Cerebellar cortex (tissue), 1 donor: ENCODE results near the gene ZNF670.
A peak's percentile ranks its signal among the peaks of the same experiment; 100 is the strongest.
"Not testable (repeated sequence)": the region's sequence is repeated elsewhere in the genome, so short reads cannot be mapped to it uniquely, and the experiment has no call there.

Experiments
- DNase-seq: peaks from one replicate; pipeline ENCODE4 v3.0.0-alpha.2; 2015; ENCODE audit warnings: low spot score

The ZNF670 gene

DNA sequence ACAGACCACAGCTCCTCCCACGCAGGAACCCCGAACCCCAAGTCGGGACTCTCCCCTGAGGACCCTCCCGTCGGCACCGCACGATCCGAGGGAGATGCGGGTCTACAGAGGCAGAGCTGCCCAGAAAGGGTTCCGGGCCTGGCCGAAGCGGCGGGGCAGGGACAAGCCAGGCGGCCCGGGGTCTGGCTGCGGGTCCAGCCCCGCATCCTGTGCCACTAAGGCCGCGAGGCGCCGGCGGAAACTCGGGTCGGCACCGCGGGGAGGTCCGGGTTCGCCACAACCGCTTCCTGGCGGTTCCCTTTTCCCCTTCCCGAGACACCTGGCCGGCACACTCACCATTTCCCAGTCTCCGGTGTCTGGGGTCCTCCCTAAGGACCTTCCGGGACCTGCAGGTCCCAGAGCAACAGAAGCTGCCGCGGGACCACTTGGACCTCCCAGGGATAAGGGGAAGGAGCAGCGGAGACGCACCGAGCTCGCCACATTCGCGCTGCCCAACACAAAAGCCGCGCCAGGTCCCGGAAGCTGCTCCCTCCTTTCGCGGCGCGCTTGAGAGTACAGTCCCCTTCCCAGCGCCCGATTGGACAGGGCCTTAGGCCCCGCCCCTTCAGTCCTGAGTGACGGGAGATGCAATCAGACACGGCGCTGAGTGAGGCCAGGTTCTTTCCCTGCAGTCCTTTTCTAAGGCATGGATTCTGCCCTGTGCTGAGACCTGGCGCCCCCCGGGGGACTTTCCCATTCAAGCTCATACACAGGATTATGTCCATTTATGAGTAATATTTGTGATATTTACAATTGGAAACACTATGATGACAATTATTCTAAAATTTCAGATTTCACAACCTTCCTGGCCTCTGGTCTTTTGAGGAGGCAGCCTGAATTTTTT lies at the start of gene ZNF670:
Gene ZNF670 (minus strand): TSS at position 554 of the 883 bp plus-strand sequence. CDS start 215 bp downstream, at position 339.
- DNase-seq, result peak; percentile 99

DNA sequence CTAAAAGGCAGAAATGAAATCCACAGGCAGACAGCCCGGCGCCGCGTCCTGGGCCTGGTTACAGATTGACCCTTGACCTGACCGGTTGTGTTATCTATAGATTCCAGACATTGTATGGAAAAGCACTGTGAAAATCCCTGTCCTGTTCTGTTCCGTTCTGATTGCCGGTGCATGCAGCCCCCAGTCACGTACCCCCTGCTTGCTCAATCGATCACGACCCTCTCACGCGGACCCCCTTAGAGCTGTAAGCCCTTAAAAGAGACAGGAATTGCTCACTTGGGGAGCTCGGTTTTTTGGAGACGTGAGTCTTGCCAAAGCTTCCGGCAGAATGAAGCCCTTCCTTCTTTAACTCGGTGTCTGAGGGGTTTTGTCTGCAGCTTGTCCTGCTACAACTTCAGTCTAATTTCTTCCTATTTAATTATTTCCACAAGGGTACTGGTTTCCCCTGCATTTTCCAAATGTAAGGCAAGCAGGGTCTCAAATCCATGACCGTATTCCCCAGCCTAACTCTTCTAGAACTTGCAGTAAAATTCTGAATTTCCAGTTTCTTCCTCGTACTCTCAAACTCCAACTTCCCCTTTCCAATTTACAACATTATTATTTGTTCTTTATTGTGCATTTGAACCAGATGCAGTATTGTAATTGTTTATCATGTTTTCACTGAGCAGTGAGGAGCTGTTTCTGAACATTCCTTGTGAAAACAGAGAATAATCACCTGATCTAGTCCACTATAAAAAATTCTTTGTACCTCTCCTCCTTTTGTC lies 49.1 kb upstream of the ZNF670 start:
- DNase-seq, result not testable (repeated sequence)

DNA sequence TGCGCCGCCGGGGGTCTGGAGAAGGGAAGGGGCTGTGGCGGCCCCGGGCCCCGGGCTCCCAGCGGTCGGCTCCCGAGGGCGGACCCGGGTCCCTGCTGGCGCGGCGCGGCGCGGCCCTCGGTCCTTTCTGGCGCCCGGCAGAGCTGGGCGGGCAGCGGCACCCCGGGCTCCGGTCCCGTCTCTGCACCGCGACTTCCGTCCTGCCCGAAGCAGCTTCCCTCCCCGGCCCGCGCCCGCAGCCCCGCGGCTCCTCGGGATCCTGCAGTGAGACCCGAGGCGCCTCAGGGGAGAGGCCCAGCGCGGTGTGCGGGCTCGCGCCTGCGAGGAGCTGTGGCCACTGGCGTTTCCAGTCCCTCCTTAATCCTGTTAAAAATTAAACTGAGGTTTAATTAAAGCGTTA lies 48.0 kb upstream of the ZNF670 start:
- not testable (repeated sequence) for DNase-seq

DNA sequence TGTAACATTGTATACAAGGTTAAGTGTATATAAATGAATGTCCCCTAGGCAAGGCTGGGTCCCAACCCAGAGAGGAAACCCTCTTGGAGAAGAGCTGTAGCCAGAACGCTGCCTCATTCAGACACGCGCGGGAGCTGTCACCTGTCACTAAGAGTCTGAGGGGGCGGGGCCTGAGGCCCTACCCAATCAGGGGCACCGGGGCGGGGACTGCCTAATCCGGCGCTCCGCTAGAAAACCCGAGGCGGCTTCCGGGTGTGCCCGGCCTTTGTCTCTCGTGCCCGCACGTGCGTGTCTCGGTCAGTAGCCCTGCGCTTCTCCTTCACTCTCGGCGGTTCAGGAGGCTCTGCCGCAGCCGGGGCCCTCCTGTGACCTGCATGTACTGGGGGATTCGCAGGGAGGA lies 47.6 kb upstream of the ZNF670 start:
- DNase-seq, result not testable (repeated sequence)

DNA sequence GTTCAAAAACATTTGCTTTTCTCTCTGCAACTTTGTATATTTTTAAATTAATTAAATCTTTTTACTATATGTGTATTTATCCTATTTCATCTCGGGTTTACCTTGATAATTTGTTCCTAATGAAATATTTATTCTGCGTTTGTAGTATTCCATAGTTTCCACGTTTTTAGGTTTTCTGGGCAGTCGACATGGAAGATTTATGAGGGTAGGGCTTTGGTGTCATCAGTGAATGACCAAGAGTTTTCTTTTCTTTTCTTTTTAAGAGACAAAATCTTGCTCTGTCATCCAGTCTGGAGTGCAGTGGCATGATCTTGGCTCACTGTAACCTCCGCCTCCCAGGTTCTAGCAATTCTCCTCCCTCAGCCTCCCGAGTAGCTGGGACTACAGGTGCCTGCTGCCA lies 42.8 kb upstream of the ZNF670 start:
- no peak for DNase-seq

DNA sequence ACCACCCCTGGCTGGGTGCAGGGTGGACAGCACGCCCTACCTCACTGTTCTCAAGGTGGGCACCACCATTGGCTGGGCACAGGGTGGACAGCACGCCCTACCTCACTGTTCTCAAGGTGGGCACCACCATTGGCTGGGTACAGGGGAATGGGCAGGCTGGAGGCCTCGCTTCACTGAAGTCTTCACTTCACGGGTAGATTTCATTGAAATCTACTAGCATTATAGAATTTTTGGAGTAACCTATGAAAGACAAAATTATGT lies 41.7 kb upstream of the ZNF670 start:
- not testable (repeated sequence) for DNase-seq

DNA sequence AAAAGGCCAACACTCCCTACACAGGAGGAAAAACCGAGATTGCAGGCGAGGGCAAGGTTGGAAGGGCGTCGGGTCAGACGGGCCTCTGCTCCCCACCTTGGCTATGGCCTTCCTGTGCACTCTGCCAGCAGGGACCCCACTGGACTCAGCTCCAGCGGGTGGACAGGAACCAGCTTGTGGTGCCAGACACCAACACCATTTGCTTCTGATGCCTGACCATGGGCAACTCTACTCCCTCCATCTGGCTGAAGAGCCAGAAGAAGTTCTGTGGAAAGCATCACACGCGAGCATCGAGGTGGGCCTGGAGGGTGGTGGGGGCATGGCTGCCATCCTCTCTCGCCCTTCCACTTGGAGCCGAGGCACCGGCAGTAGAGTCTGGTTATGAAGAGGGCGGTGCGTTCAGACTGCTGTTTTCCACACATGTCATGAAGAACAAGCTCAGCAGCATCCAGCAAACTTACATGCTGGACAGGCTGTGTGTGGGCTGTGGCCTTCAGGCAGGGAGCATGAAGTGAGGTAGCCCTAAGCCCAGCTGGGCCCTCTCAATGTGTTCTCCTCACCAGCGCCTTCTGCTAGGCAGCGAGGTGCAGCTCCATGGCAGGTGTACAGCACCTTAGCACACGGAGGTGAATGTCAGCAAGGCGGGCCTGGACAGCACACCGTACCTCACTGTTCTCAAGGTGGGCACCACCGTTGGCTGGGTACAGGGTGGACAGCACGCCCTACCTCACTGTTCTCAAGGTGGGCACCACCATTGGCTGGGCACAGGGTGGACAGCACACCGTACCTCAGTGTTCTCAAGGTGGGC lies 41.2 kb upstream of the ZNF670 start:
- DNase-seq, result no peak

DNA sequence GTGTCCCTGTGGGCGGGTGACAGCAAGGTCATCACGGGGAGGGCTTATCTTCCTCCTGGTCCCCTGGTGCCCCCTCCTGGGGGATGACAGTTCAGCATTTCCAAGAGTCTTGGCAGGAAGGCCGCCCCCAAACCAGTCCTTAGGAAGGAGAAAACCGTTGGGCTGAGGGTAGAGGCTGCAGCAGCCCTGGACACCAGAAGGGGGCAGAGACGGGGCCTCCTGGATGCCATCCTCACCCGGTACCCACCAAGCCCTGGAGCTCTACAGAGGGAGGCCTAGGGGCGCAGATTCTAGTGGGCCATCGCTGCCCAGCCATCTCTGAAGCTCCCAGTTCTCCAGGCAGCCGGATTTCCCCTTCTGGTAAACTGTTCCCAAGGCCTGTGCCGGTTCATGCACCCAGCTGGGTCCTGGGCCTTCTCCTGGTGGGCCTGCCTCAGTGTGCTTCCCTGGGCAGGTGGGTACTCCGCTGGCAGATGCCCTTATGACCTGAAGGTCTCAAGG lies 40.4 kb upstream of the ZNF670 start:
- no peak for DNase-seq

DNA sequence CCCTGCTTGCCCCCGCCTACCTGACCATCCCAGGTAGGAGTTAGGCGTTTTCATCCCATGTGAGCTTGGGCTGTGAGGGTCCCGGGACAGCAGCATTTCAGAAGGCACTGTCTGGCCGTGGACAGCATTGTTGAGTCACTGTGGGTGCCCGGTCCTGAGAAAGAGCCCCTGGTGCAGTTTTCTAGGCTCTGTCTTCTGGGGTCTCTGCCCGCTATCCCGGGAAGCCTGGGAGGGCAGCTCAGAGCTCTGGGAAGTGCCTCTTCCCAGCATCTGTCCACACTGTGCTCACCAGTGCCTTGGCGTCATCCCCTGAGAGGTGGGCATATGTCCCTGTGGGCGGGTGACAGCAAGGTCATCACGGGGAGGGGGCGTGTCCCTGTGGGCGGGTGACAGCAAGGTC lies 36.9 kb upstream of the ZNF670 start:
- no peak for DNase-seq

DNA sequence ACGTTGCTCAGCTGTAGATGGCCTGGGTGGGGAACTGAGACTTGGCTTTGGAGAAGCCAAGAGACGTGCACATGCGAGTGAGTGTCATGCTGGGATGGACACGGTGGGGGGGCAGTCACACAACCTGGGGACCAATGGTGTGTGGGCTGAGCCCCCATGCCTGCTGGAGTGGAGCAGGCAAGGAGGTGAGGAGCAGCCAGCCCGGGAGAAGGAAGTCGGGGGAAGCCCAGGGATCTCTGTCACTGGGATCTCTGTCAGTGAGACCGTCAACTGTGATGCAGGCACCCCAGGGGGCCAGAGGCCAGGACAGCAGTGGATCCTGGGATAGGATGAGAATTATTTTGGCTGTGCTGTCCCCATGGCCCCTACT lies 36.5 kb upstream of the ZNF670 start:
- DNase-seq, result no peak

DNA sequence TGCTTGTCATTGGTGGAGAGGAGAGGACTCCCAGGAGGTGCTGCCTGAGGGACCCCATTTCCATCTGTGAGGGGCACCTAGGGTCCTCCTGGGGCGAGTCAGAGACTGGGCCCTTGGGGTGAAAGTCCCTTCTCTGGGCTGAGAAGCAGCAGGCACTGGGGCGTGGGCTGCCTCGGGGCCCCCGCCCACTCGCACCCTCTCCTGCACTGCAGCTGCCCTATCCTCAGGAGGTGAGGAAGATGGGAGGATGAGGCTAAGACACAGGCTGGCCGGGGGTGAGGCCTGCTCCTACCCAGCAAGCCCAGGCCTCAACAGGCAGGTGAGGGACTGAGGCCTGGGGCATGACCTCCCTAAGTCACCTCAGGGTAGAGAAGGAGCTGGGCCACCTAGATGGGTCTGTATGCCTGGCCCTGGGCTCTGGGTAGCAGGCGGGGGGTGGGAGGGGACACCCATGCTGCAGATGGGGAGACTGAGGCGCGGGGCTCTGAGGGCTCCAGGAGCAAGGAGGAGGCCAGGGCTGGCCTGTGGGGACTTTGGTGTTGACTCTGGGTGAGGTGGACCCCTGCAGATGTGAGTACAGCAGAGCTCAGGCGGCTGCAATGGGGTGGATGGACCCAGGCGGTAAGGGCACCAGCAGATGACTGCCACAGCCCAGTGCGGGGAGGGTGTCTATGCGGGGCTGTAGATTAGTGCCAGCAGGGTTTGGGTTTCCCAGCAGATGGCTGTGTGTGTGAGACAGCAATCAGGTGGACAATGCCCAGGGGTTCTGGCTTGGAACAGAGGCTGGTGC lies 35.9 kb upstream of the ZNF670 start:
- DNase-seq, result no peak

DNA sequence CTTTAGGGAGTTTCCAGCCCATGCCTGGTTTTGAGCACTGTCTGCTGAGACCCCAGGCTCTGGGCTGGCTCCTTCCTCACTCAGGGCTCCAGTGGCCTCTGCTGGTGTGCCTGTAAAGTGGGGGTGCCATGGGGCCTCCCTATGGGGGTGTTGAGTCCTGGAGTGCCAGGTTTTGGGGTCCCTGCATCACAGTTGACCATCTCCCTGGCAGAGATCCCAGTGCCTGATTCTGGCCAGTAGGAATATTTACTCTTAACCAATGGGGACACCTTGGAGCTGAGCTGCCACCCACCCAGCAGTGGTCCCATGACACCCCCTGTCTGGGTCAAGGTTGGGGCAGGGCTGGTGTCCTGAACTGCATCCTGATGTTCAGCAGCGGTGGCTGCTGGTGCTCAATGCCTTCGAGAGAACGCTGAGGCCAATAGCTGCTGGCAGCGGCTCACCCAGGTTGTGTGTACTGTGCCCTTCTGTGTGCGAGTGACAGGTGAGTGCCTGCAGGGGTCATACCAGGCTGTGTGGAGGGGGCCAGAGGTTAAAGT lies 35.2 kb upstream of the ZNF670 start:
- DNase-seq, result no peak

DNA sequence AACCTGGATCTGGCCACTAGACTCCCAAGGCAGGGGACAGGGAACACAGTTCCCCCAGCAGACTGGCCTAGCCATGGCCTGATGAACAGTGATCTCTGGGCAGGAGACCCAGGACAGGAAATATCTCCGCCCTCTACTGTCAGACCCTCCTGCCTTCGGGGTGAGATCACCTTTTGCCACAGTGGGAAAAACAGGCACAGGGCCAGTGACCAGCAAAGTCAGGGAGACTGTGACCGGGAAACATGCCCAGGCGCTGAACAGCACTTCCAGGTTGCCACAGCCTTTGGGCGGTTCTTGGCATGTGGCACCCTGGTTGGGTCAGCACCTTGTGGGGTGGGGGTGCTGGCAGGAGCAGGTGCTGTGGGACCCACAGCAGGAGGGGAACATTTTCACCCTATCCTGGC lies 34.5 kb upstream of the ZNF670 start:
- no peak for DNase-seq

DNA sequence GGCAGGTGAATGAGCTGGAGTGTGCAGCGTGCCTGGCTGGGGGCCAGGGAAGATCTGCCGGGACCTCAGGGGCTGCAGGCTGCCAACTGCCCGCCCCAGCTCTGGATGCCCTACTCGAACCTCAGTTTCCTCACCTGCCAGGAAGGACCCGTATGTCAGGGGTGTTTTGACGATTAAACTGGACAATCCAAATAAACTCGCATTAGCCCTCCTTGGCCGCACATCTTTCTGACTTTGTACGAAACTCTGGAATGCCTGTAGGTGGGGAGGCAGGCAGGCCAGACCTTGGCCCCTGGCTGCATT lies 33.8 kb upstream of the ZNF670 start:
- peak; percentile 28 for DNase-seq

DNA sequence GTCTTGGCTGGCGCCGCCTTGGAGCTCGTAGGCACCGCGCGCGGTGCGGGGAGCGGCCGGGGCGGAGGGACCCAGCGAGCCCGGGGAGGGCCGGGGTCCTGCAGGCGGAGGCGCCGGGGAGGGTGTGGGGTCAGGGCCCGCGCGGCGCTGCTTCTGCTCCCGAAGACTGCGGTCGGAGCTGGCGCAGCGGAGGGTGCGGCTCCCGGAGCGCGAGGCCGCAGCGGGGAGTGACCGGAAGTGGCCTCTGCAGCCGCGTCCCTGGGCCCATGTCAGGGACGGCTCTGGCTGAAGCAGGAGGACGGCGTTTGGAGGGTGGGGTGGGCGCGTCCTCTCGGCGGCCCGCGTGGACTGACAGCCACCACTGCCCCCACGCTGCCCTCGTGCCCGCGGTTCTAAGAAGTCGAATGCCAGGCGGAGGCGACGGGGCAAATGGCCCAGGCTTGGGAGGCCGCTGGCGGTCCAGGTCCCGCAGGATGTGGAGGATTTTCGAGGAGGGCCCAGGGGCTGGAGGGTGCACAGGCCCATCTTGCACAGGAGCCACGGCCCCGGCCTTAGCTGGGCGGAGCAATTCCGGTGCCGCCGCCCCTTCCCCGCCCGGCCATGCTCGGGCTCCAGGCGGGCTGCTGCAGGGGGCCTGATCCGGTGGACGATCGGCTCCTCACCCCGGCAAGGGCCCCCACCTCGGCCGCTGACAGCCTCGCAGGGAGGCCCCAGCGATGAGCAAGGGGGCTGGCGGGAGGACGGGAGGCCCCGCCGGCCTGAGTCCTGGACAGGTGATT lies 33.3 kb upstream of the ZNF670 start:
- peak; percentile 25 for DNase-seq

DNA sequence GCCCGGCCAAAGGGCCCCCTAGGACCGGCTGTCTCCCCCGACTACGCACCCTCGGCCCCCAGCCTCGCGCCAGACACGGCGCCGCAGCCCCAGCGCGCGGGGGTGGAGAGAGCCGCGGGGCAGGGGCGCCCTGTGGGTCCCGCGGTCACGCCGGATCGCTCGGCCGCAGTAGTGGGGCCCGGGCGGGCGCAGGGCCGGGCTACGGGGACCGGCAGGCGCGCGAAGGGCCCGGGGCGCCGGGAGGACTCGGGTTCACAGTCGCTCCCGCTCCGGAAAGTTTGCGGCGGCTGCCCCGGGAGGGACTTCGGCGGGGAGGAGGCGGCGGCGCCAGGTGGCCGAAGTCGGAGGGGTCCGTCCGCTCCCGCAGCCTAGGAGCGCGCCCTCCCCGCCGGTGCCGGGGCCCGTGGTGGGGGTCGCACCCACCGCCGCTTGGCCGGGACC lies 32.7 kb upstream of the ZNF670 start:
- no peak for DNase-seq

DNA sequence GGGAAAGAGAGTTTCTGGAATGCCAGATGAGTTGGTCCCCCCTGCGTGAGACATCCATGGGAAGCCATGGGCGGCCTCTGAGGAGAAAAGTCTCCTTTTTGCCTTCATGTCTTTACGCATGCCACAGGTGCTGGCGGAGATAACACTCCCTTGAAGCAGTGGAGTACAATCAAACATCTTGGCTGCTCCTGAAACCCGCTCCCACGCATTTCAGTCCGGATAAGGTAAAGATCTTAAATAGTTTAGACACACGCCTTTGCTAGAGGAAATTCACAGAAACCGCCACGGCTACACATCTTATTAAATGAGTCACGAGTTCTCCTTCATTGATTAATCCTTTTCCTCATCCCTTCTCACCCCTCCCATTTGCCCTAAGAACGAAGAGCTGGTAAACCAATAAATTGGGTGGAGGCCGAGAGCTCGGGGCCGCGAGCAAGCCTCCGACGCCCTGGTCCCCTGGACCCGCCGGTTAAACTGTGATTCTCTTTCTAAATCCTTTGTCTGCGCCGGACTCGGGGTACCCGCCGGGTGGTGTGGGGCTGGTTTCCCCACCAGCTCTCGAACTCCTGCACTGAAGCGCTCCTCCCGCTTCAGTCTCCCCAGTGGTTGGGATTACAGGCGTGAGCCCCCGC lies 32.1 kb upstream of the ZNF670 start:
- DNase-seq, result no peak

DNA sequence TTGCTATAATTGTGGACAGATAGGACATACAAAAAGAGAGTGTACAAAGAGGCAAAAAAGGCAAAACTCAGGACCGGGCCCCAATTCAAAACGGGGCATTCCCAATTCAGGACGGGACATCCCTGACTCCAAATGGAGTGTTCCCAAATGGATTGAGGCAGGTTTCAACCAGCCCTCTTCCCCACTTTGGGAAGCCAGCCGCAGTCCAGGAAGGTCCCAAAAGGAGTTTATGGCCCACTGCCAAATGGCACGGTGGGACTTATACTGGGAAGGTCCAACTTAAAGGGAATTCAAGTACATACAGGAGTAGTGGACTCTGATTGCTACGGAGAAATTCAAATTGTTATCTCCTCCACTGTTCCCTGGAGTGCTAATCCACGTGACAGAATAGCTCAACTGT lies 29.1 kb upstream of the ZNF670 start:
- DNase-seq, result no peak

DNA sequence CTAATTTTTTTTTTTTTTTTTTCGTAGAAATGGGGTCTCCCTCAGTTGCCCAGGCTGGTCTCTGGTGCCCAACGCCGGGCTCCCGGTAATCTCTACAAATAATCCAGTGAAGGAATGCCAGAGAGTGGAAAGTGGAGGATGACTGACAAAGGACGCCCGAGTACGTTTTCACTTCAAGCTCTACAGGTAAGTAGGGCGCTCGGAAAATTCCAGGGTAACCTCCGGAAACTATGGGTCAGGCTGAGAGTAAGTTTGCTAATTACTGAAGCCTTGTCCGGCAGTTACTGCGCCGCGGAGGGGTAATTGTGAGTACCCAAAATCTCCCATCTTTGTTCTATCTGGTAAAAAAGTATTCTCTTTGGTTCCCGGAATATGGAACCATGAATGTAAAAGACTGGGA lies 27.4 kb upstream of the ZNF670 start:
- no peak for DNase-seq

DNA sequence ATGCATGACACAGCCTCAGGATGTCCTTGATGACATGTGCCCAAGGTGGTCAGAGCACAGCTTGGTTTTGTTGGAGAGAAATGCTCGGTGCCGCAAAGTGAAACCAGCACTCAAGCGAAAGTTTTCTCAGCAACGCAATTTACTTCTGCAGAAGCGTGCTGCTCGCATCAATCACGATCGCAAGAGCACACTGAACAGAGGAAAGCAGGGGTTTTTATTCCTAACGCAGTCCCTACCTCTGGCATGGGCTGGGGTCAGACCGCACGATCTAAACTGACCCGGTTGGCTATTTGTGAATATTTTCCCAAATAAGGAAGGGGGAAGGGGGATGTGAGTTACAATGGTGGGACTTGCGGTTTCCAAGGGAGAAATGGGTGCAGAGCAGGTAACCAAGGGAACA lies 26.4 kb upstream of the ZNF670 start:
- DNase-seq, result no peak
